IPS-15b (cell line): ENCODE data around the gene KCNJ14.

ENCODE experiments used
- H3K27me3 ChIP-seq: one replicate; pipeline ENCODE4 v1.6.1; 2013; ENCODE audit warnings: low read length; ENCODE audit not compliant: control insufficient read depth, insufficient read depth
- H3K36me3 ChIP-seq: one replicate; pipeline ENCODE4 v1.6.1; 2013; ENCODE audit warnings: low read length; ENCODE audit not compliant: control insufficient read depth, insufficient read depth
- H3K4me1 ChIP-seq: one replicate; pipeline ENCODE4 v1.6.1; 2013; ENCODE audit warnings: mild to moderate bottlenecking, low read length; ENCODE audit not compliant: control insufficient read depth, insufficient read depth
- H3K4me3 ChIP-seq: one replicate; pipeline ENCODE4 v1.5.1; 2013; ENCODE audit warnings: low read depth, low read length
- H3K9ac ChIP-seq: one replicate; pipeline ENCODE4 v1.6.1; 2013; ENCODE audit warnings: low read depth, mild to moderate bottlenecking, low read length
- H3K9me3 ChIP-seq: one replicate; pipeline ENCODE4 v1.6.1; 2013; ENCODE audit warnings: mild to moderate bottlenecking, low read length; ENCODE audit not compliant: control insufficient read depth, insufficient read depth

The KCNJ14 gene

DNA sequence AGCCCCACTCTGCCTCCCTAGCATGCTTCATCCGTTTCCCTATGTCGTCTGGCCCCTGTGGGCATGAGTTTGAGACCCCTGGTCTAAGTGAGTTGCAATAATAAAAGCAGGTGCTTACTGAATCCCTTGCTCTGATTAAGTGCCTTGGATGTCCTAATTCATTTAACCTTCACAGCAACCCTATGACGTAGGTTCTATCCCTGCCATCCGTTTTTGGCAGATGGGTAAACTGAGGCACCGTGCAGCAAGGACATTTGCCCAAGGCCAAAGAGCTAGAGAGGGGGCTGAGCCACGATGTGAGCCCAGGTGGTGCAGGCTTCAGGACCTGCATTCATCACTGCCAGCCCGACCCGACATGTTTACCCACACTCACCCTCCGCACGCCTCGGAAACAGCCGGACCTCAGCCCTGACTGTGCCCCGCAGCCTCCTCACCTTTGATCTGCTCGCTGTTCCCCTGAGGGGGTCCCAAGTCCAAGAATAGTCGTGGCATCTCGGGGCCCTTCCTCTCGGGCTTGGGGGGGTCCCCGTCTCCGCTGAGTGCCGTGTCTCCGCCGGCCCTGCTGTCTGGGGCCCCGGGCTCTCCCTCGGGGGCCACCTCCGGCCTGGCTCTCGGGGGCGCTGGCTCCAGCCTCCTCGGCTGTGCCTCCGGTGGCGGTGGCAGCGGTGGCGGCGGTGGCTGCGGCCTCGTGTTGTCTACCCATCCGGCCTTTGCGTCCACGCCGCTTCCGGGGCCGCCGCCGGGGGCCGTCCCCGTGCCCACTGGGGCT is 41.8 kb downstream of the KCNJ14 start:
- no peak overlapping the region for H3K9ac ChIP-seq
- no peak overlapping the region for H3K4me3 ChIP-seq
- no peaks in the 10 kb centered on the region for H3K36me3 ChIP-seq
- H3K27me3 ChIP-seq: no peaks in the 10 kb centered on the region
- H3K9me3 ChIP-seq: no peaks in the 10 kb centered on the region
- no peaks in the 10 kb centered on the region for H3K4me1 ChIP-seq

DNA sequence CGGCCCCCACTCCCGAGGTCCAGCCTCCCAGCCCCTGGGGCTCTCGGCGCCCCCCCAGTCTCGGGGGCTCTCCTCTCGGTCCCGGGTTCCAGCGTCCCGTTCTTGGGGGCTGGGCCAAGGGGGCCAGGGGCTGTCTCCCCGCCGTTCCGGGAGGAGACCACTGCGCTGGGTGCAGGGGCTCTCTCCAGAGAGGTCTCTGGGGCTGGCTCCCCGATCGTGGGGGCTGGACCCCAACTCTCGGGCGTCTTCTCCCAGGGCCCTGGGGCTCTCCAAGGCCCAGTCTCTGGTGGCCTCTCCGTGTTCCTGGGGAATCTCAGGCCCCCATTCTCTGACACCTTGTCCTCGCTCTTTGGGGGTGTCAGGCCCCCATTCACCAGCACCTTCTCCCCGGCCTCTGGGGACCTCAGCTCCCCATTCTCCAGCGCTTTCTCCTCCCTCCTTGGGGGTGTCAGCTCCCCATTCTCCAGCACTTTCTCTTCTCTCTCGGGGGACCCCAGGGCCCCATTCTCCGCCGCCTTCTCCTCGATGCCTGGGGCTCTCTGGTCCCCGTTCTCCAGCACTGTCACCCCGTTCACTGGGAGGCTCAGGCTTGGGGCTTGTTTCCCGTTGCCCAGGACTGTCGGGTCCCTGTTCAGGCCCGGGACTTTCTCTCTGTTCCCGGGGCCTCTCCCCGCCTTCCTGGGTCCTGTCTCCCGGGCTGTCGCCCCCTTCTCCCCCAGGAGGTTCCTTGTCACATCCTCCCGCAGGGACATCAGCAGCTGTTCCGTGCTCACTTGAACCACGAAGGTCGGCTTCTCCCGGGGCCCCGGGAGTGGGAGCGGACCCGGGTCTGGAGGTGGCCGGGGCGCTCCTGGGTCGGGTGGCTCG is 42.6 kb downstream of the KCNJ14 start:
- no peak overlapping the region for H3K9ac ChIP-seq
- H3K4me1 ChIP-seq: no peaks in the 10 kb centered on the region
- no peaks in the 10 kb centered on the region for H3K27me3 ChIP-seq
- H3K4me3 ChIP-seq: no peak overlapping the region
- H3K36me3 ChIP-seq: no peaks in the 10 kb centered on the region
- H3K9me3 ChIP-seq: no peaks in the 10 kb centered on the region

DNA sequence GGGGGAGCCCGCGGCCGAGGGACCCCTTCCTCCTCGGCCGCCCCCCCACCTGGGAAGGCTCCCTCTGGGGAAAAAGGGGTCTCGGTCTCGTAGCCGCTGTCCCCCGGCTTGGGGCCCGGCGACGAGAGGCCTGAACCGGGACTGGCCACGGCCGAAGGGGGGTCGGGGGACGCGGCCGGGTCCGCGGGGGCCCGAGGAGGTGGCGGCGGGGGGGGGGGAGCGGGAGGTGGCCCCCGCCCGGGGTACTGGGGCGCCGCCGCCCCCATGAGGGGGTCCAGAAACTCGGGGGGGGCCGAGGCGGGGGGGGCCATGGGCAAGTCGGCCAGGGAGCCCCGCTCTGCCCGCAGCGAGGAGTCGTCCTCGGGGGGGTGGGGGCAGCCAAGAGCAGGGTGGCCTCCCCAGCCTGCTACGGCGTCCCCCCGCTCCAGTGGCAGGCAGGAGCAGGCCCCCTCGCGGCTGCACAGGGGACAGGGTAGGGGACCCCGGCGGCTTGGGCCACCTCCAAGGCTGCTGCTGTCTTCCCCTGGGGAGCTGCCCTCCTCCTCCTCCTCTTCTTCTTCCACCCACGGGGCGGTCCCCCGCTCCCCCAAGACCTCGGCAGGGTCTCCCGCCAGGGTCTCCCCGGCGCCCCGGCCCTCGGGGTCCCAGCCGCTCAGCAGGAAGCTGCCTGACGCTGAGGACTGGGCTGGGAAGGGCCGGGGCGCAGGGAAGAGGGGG is 43.4 kb downstream of the KCNJ14 start:
- H3K4me1 ChIP-seq: no peaks in the 10 kb centered on the region
- no peaks in the 10 kb centered on the region for H3K27me3 ChIP-seq
- H3K4me3 ChIP-seq: no peak overlapping the region
- no peak overlapping the region for H3K9ac ChIP-seq
- H3K9me3 ChIP-seq: no peaks in the 10 kb centered on the region
- no peaks in the 10 kb centered on the region for H3K36me3 ChIP-seq

DNA sequence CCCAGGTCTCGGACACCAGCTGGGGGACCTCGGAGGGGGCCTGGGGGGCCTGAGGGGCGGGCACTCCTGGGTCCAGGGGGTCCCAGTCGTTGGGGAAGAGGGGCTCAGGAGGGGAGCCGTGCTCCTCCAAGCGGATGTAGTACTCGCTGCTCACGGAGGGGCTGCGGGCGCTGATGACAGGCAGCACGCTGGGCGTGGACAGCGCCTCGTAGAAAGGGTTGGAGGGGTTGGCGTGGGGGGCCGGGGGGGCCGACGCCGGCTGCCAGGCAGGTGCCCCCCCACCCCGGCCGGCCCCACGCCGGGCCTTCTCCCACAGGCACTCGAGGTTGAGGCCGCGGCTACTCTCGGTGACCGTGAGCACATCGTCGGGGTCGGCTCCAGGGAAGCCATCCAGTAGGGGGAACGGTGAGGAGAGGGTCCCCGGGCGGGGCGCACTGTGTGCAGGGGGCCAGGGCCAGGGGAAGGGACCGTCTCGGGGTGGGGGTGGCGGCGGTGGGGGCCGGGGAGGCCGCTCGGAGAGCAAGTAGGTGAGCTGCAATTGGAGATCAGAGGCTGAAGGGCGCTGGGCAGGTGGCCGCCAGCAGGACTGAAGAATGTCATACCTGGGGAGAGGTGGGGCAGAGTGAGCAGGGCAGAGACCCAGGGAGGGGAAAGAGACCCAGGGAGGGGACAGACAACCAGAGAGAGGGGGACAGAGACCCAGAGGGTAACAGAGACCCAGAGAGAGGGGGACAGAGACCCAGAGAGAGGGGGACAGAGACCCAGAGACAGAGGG is 44.1 kb downstream of the KCNJ14 start:
- Histone ChIP-seq H3K9ac (no peak overlapping the region), H3K36me3 (no peaks in the 10 kb centered on the region), H3K9me3 (no peaks in the 10 kb centered on the region), H3K4me1 (no peaks in the 10 kb centered on the region), H3K4me3 (no peak overlapping the region), H3K27me3 (no peaks in the 10 kb centered on the region)

DNA sequence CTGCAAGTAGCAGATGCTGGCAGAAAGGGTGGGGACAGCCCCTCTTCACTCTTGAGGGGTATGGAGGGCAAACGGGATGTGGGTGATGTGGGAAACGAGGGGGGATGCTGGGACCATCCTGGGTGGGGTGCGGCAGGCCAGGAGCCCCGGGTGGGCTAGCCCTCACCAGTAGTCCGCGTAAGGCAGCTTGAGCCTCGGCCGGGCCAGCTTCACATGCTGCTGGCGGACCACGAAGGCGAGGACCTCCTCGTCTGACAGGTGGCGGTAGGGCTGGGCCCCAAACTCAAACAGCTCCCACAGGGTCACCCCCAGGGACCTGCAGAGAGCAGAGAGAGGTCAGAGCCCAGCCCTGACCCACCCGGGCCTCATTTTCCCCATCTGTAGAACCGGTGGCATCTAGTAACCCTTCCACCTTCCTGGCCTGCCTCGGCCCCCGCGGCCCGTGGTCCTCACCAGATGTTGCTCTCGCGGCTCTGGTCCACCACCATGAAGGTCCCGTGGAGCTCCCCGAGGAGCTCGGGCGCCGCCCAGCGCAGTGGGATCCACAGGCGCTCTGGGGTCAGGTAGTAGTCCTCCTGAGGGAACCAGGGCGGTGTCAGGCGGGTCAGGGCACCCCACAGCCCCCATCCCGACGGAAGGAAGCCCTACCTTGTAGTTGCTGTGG is 45.6 kb downstream of the KCNJ14 start:
- Histone ChIP-seq H3K36me3 (no peaks in the 10 kb centered on the region), H3K4me3 (peak overlapping the region; percentile 80), H3K9me3 (no peaks in the 10 kb centered on the region), H3K9ac (peak overlapping the region; percentile 81), H3K4me1 (no peaks in the 10 kb centered on the region), H3K27me3 (no peaks in the 10 kb centered on the region)

DNA sequence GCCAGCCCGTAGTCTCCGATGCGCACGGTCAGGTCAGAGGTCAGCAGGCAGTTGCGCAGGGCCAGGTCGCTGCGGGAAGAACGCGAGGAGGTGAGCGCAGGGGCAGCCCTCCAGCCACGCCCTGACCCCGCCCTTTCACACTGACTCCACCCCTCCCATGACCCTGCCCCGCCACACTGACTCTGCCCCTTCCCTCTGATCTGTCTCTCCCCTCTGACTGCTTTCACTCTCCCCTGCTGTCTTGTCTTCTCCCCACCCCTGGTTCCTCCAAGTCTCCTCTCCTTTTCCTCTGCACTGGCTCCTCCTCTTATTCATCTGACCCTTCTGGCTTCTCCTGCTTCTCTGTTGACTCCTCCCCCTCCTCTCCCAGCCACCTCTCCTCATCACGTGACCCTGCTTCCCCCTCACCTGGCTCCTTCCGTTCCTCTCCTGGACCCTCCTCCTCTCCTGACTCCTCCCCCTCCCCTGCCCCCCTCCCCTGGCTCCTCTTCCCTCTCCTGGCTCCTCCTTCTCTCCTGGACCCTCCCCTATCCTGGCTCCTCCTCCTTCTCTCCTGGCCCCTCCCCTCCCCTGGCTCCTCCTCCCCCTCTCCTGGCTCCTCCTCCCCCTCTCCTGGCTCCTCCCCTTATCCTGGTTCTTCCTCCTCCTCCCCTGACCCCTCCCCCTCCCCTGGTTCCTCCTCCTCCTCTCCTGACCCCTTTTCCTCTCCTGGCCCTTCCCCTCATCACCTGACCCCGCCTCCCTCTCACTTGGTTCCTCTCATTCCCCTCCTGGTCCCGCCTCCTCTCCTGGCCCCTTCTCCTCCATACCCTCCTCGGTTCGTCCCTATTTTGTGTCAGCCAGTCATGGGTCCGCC is 46.3 kb downstream of the KCNJ14 start:
- Histone ChIP-seq H3K36me3 (no peaks in the 10 kb centered on the region), H3K9me3 (no peaks in the 10 kb centered on the region), H3K4me3 (peak overlapping the region; percentile 80), H3K4me1 (no peaks in the 10 kb centered on the region), H3K27me3 (no peaks in the 10 kb centered on the region), H3K9ac (peak overlapping the region; percentile 81)

DNA sequence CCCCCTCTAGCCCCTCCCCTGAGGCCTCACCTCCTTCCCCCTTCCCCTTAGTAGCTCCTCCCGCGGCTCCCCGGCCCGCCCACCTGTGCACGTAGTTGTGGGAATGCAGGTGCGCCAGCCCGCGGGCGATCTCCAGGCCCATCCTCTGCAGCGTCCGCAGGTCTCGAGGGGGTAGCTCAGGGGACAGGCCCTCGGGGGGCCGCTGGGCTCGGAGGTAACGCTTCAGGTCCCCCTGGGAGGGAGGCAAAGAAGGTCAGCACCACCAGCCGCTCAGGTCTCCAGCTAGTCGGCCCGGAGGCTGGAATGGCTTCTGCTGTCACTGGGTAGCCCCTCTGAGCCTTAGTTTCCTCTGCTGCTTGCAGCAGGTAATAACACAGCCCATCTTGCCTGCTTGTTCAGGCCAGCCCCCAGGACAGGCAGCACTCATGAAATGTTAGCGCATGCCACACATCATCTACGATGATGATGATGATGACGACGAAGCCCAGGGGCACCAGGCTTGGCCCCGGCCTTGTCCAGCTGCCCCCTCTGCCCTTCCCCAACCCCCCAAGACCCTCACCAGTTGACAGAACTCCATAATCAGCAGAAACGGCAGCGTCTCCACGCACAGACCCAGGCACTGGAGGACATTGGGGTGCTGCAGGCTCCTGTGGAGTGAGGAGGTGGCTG is 47.1 kb downstream of the KCNJ14 start:
- Histone ChIP-seq H3K27me3 (no peaks in the 10 kb centered on the region), H3K9me3 (no peaks in the 10 kb centered on the region), H3K4me1 (no peaks in the 10 kb centered on the region), H3K9ac (peak overlapping the region; percentile 47), H3K4me3 (peak overlapping the region; percentile 75), H3K36me3 (no peaks in the 10 kb centered on the region)

DNA sequence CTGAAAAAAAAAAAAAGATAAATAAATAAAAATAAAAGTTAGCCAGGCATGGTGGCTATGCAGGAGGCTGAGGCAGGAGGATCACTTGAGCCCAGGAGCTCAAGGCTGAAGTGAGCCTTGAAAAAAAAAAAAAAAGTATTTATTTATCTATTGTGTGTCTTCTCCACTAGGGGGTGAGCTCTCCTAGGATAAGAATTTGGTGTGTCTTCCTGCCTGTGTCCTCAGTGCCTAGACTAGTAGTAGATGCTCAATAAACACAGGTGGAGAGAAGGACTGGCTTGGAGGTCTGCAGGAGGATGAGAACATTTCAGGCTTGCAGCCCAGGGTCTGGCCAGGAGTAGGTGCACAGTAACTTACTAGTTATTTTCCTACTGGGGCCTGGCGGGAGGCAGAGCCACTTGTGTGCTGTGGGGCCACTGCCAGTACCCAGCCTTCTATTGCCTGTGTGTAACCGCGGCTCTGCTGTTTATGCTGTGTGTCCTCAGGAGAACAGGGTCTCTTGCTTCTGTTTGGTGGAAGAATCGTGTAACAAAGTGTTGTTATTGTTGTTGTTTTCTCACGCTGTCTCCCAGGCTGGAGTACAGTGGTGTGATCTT is 50.9 kb downstream of the KCNJ14 start:
- H3K9me3 ChIP-seq: no peaks in the 10 kb centered on the region
- no peaks in the 10 kb centered on the region for H3K36me3 ChIP-seq
- no peak overlapping the region for H3K9ac ChIP-seq
- H3K4me1 ChIP-seq: peaks cover 7% of the 10 kb centered on the region
- no peaks in the 10 kb centered on the region for H3K27me3 ChIP-seq
- no peak overlapping the region for H3K4me3 ChIP-seq

DNA sequence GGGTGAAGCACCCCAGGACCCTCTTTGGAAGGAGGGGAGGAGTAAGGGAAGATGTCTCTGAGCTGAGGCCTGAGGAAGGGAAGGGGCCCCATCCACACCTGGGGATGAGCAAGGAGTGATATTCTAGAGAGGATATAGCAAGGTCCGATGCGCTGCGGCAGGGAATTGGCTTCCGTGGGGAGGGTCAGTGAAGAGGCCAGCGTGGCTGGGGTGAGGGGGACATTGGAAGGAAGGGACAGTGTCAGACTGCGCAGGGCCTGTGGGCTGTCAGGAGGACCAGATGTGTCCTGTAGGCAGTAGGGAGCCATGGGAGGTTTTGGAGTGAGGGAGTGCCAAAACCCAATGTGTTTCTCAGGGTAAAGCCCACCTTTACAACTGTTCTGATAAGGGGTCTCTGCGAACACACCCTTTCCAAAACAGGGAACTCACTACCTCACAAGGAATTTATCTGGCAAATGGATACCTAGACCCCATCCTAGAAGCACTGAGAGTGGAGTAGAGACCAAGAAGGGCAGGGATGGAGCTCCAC is 52.6 kb downstream of the KCNJ14 start:
- Histone ChIP-seq H3K9me3 (no peaks in the 10 kb centered on the region), H3K4me3 (no peak overlapping the region), H3K27me3 (peaks cover 11% of the 10 kb centered on the region), H3K9ac (no peak overlapping the region), H3K4me1 (peaks cover 8% of the 10 kb centered on the region), H3K36me3 (no peaks in the 10 kb centered on the region)
